IPS-NIHi7 (cell line): ENCODE results near the gene ACP2.
"Not testable (repeated sequence)": the region's sequence is repeated elsewhere in the genome, so short reads cannot be mapped to it uniquely, and the experiment has no call there.

Experiments
- DNase-seq: peaks from one replicate; pipeline ENCODE4 v3.0.0; 2012; ENCODE audit warnings: mixed read lengths; ENCODE audit errors: extremely low spot score

ACP2 gene

DNA sequence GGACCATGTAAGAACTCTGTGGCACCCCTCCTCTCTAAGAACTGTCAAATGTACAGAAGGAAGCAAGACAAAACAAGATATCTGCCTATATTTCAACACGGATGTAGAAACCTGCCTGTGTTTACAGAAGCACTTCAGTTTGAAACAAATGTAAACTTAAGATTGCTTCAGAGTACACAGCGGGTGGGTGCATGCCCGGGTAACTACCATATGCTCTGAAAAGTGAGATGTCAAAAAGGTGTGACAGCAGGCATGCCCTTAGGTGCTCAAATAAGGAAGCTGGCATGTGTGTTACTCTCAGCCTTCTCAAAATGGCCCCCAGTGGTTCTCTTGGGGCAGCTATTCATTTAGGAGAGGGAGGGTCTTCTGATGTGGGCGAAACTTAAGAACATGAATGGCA is 5.2 kb downstream of the ACP2 start:
- DNase-seq: no peak

DNA sequence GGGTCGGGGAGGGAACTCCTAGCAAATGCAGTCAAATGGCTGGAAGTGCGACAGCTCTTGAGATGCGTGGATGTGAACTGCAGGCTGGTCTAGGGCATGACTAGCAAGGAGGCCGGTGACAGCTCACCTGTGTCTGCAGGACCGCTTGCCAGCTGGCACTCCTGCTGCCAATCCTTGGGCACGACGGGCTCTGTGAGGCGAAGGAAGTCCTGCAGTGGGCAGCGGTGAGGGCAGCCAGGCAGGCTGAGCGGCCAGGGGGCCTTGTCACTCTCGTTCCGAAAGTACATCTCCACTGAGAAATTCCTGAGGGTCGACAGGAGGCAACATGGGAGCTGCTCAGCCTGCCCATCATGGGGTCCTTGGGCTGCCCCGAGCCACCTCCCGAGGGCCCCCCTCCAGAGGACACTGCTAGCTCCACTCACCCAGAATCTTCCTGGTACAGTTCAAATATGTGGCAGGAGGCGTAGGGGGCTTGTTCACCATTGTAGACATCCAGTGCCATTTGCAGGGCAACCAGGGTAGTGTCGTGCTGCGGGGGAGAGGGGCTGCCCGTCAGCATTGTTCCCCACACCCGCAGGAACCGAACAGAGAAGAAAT is 5.9 kb downstream of the ACP2 start:
- DNase-seq: no peak

DNA sequence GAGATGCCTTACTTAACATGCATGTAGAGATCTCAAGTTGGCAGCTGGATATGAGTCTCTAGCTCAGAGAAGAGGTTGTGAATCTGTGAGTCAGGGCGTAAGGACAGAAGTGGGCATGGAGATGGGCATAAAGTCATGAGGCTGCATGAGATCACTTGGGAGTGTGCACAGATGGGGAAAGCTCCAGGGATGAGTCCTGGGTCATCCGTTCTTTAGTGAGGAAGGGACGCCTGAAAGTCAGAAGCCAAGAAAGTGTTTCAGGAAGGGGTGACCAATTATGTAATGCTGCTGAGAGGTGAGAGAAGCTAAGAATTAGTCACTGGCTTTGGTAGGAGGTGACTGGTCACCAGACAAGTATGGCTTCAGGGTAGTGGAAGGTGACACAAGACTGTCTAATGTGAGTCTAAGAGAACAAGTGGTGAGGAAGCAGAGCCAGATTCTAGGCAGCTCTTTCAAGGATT is 6.7 kb downstream of the ACP2 start:
- DNase-seq: no peak

DNA sequence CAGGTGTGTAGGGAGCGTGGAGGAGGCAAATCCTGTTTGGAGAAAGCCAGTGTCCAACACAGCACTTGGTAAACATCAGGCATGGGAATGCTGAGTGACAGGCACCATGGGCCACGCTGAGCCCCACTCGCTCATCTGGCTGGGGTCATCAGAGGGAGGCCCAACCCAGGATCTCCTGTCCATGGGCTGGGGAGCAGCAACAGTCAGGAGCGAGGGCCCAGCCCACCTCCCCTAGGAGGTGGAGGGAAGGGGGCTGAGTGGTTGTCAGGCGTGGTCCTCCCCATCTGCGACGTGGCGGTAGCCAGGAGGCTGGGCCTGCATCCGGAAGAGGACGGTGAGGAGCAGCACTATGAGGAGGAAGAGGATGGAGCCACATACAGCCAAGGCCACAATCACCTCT is 8.8 kb downstream of the ACP2 start:
- no peak for DNase-seq

DNA sequence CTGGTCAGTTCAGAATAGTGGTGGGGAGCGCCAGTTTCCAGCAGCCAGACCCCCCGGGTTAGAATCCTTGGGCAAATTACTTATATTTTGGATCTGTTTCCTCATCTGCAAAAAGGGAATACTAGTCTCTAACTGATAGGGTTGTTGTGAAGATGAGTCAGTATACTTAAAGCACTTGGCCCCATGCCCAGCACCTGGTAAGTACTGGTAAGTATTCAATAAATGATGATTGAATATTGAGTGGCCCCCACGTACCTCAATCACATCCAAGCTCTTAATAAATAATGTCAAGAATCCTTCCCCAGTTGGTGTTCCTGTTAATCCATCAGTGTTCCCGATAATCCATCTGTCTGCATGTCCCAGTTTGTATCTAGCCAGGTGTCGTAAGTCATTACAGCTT is 12.1 kb downstream of the ACP2 start:
- DNase-seq: no peak

DNA sequence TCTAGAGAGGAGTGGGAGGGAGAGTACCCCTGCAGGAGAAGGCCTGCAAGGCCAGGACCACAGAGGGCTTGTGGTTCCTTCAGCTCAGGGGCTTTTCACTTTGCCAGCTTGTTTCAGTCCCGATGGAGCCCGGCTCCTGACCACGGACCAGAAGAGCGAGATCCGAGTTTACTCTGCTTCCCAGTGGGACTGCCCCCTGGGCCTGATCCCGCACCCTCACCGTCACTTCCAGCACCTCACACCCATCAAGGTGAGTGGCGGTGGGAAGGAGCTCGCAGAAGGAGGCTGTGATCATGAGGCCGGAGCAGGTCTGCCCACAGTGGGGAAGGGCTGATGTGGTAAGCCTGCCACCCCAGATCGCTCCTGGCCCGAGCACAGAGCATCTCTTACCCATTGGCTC is 13.5 kb downstream of the ACP2 start:
- DNase-seq: no peak

DNA sequence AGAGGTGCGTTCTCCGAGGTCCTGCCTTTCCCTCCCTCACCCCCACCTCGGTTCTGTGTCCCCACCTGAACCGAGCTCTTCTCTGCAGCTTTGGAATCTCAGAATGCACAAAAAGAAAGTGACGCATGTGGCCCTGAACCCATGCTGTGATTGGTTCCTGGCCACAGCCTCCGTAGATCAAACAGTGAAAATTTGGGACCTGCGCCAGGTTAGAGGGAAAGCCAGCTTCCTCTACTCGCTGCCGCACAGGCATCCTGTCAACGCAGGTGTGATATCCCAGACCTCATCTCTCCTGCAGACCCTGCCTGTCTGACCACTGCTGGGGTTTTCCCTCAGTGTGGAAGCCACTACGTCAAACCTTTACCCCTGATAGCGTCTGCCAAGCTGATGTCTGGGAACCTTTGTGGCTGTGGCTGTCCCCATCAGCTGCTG is 13.9 kb downstream of the ACP2 start:
- DNase-seq: no peak

DNA sequence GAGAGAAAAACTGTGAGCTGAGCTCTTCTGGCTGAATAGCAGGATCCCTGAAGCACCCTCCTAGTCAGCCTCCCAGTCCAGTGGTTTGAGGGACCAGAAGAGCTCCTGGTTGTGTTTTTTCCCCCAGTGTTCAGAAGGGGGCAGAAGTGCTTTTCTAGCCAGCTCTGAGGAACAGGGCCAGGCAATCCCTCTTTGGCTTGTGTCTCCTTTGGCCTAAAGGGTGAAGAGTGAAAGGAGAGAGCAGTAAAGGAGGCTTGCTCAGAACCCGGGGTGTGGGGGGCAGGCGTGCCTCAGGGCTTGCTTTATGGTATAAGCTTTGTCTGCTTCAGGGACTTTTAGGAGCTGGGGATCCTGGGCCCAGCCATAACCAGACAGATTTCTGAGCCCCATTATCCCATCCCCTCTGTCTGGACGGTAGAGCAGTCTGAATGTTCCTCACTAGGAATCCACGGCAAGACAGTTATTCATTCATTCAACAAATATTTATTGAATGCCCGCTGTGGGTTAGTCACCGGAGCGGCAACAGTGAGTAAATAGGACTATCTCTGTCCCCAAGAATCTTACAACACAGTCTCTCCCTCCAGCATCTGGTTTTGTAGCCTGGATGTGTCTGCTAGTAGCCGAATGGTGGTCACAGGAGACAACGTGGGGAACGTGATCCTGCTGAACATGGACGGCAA is 14.5 kb downstream of the ACP2 start:
- peak; percentile 61 for DNase-seq

DNA sequence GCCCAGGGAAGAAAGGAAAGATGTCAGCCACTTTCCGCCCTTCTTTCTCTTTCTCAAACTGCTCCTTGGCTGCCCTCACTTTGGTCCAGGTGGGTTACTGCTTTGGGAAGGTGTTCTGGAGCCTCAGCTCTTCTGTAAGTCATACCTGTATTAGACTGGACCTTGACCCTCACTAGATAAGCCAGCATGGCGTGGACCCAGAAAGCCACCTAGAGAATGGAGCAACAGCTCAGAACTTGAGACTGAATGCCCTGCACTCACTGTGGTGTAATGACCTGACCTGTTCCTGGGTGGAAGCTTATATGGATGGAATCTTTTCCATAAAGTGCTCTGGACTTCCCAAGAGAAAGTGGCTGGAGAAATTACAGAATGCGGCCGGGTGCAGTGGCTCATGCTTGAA is 15.6 kb downstream of the ACP2 start:
- no peak for DNase-seq

DNA sequence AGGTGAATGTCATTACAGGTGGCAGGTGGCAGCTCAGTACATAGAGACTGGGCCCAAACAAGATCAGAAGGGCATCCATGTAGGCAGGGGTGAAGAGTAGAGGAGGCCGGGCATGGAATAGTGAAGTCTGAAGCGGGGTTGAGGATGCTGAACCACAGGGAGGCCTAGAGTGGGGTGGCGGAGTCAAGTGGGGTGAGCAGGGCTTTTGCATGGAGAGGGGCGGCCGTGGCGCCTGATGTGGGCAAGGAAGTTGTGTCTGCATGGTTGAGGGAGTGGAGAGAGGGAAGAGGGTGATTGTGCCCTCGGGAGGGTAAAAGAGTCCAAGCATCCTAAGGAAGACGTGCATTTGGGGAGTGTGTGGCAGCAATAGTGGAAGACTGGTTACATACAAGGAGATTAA is 19.5 kb downstream of the ACP2 start:
- DNase-seq: no peak

DNA sequence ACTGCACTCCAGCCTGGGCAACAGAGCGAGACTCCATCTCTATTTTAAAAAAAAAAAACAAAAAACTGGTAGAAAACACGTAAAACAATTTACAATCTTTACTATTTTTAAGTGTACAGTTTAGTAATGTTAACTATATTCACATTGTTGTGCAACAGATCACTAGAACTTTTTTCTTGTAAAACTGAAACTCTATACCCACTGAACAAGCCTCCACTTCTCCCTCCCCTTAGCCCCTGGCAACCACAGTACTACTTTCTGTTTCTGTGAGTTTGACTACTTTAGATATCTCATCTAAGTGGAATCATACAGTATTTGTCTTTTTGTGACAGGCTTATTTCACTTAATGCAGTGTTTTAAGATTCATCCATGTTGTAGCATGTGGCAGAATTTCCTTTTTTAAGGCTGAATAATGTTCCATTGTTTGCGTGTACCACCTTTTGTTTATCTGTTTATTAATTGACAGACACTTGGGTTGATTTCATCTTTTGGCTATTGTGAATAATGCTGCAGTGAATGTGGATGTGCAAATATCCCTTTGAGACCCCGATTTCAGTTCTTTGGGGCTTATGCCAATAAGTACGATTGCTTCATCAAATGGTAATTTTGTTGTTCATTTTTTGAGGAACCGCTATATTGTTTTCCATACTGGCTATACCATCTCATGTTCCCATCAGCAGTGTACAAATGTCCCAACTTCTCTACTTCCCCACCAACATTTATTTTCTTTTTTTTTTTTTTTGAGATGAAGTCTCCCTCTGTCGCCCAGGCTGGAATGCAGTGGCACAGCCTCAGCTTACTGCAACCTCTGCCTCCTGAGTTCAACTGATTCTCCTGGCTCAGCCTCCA is 22.8 kb downstream of the ACP2 start:
- no peak for DNase-seq

DNA sequence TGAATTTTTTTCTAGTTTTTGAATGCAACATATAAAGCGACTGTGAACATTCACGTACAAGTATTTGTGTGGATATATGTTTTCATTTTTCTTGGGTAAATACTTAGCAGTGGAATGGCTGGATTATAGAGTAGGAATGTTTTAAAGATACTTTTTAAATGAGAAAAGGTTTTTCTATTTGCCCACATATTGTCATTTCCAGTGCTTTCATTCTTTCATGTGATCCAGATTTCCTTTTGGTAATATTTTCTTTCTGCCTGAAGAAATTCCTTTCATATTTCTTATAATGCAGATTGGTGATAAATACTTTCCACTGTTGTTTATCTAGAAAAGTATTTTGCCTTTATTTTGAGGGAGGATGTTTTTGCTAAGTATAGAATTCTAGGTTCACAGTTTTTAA is 25.9 kb downstream of the ACP2 start:
- DNase-seq: no peak

DNA sequence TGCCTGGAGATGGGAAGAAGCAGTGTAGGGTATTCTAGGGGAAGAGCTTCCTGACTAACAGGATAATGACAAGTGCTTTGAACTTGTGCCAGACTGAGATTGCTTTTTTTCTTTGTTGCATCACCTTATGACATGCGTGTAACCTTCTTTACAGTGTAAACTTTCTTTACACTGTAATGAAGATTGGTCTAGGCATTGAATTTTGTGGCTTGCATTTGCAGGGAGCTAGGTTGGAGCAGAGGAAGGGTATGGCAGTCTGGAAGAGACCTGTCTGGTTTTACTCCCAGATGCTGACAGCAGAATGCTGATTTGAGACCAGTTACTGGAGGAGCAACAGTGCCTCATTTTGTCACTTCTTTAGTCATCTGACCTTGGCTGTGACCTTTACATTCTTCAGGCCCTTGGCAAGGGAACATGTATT is 28.2 kb downstream of the ACP2 start:
- DNase-seq: no peak

DNA sequence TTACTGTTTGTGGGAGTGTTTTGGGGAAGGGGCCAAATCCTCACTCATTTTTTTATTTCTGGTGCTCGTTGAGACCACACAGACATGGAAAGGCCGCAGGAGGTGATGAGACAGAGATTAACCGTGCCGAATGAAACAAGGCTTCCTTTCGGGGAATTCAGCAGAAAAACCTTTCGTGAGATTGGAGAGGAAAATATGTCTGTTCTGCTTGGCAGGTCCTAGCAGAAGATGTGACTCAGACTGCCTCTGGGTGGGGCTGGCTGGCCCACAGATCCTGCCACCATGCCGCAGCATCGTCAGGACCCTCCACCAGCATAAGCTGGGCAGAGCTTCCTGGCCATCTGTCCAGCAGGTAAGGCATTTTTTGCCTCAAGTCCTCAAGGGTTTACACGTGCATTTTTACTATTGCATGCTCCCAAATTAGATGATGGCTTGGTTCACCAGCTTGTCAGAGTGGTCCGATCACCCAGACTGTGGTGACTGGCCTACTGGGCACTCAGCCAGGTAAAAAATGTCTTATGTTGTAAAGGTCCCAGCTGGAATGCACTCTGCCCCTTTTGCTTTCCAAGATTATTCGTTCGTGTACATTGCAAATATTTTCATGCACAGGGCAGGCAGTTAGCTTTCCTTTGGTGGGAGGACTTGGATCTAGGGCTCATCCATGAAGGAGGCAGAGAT is 32.4 kb downstream of the ACP2 start:
- no peak for DNase-seq

DNA sequence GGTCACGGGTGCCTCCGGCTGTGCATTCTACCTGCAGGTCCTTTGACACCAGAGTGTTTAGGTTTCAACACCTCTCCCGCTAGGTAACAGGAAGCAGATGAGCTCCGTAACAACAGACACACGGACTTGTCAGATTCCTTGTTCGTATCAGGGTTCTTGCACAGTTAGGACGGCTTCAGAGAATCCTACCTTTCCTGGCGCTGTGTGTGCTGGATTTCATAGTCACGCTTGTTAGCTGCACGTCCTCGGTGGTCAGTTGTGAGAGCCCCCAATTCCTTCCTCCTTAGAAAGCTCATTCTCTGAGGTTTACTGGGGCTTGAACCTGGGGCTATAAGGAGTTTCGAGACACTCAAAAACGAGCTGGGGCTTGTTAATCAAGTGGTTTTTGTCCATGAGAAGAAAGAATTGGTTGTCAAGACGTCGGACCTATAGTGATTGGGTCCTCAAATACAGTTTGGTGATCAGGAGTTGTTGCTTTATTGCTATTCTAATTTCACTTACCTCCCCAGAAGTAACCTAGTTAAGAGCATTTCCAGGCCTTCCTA is 33.2 kb downstream of the ACP2 start:
- DNase-seq: peak; percentile 46

DNA sequence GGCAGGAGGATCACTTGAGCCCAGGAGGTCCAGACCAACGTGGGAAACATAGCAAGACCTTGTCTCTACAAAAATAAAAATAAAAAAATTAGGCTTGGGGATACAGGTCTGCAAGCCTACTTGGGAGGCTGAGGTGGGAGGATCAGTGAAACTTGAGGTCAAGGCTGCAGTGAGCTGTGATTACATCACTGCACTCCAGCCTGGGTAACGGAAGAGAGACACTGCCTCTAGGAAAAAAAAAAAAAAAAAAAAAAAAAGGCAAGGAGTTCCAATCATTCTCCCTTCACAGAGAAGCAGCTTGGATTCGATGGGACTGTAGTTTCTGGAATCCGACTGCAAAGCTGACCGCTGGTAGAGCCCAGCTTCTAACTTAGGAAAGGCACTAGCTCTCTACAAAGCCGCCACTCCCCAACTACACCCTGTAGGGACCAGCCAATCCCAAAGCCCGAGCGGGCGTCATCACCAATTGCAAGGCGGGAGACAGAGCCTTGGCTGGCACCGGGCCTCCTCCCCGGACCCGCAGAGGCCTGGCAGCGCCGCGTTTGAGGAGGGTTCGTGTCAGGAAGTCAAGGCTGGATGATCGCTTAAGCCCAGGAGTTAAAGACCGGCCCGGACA is 34.6 kb downstream of the ACP2 start:
- DNase-seq: peak; percentile 78

DNA sequence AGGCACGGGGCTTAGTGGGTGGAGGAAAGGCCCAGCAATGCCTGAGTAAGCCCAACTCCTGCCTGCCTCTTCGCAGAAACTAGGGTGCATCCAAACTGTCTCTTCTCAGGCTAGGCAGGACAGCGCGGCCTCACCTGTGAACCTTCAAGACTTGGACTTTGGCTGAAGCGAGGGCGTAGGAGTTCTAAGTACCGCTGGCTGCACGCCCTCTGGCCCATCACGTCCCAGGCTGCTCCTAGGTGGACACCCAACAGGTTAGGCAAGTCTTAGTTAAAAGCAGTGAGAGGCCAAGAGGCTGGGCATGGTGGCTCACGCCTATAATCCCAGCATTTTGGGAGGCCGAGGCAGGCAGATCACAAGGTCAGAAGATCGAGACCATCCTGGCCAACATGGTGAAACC is 35.7 kb downstream of the ACP2 start:
- no peak for DNase-seq

DNA sequence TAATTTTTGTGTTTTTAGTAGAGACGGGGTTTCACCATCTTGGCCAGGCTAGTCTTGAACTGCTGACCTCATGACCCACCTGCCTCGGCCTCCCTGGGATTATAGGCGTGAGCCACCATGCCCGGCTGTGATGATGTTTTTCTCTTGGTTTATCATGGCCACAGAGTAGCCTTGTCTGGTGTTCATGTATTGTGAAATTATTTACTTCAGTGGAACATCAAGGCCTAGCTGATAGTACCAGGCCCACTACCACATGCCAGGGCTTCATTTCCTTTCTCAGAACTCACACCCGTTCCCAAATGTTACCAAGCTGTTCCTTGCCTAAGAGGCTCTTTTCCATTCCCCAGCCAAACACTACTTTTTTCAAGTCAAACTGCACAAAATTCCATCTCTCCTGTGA is 40.0 kb downstream of the ACP2 start:
- no peak for DNase-seq

DNA sequence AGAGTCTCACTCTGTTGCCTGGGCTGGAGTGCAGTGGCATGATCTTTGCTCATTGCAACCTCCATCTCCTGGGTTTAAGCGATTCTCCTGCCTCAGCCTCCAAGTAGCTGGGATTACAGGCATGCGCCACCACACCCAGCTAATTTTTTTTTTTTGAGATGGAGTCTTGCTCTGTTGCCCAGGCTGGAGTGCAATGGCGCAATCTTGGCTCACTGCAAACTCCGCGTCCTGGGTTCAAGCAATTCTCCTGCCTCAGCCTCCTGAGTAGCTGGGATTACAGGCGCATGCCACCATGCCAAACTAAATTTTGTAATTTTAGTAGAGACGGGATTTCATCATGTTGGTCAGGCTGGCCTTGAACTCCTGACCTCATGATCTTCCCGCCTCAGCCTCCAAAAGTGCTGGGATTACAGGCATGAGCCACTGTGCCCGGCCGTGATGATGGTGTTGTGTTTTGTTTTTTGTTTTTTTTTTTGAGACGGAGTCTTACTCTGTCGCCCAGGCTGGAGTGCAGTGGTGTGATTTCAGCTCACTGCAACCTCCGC is 40.5 kb downstream of the ACP2 start:
- DNase-seq: not testable (repeated sequence)

DNA sequence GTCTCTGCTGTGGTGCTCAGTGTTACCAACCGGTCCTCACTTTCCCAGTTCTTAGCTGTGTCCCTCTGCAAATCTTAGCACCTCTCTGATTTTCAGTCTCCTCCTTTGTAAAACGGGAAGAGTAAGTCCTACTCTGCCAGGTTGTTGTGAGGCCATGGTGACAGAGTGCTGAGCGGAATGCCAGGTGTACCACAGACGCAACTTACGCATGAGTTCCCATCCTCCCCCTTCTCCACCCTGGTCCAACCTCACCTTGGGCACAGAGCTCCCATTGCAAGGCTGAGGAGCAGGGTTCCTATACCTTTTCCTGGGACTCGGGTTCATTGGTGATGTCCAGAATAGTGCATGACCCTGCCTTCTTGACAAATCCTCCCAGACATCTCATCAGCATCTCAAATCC is 41.2 kb downstream of the ACP2 start:
- DNase-seq: no peak

DNA sequence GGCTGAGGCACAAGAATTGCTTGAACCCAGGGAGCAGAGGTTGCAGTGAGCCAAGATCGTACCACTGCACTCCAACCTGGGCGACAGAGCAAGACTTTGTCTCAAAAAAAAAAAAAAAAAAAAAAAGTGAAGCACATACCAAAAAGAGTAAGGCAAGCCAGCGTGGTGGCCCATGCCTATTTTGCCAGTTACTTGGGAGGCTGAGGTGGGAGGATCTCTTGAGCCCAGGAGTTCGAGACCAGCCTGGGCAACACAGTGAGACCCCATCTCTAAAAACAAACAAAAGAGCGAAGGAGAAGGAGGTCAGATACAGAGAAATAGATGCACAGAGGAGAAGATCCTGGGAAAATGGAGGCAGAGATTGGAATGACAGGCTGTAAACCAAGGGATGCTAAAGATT is 42.0 kb downstream of the ACP2 start:
- DNase-seq: not testable (repeated sequence)
